Stomach (tissue), 4 donors: Measurements from ENCODE around the gene MCC.

Experiments used
- EP300 ChIP-seq: sonication (generic); formaldehyde crosslinking; IDR thresholded peaks from one replicate; pipeline ENCODE4 v1.6.1; 2017; ENCODE audit warnings: antibody characterized with exemption
- POLR2A ChIP-seq, 4 donors: fragments of 450-650 bp; IDR thresholded peaks; one replicate each; pipeline ENCODE4 v1.6.1; 2016; ENCODE audit warnings: antibody characterized with exemption in 4 of 4, control low read depth in 2 of 4, mild to moderate bottlenecking in 1 of 4, moderate library complexity in 1 of 4
- POLR2AphosphoS5 ChIP-seq, 3 donors: sonication (generic); formaldehyde crosslinking; IDR thresholded peaks; one replicate each; pipeline ENCODE4 v1.6.1; 2016; ENCODE audit warnings: antibody characterized with exemption in 3 of 3
- TF ChIP-seq, protein P1 (sequence below), 7 experiments: fragments of 450-650 bp in 4 of 7; fragments of 200-600 bp in 3 of 7; sonication (generic) in 3 of 7; IDR thresholded peaks; one replicate each; pipeline ENCODE4 v1.5.1; 2016 to 2019; ENCODE audit warnings: antibody characterized with exemption in 7 of 7, control low read depth in 2 of 7, mild to moderate bottlenecking in 1 of 7

- TF ChIP-seq POLR2AphosphoS5 (IDR thresholded peaks at IDR 0.05) (no peak), POLR2A (IDR thresholded peaks at IDR 0.05) (no peak), EP300 (no peak)
- TF ChIP-seq, protein P1, sequence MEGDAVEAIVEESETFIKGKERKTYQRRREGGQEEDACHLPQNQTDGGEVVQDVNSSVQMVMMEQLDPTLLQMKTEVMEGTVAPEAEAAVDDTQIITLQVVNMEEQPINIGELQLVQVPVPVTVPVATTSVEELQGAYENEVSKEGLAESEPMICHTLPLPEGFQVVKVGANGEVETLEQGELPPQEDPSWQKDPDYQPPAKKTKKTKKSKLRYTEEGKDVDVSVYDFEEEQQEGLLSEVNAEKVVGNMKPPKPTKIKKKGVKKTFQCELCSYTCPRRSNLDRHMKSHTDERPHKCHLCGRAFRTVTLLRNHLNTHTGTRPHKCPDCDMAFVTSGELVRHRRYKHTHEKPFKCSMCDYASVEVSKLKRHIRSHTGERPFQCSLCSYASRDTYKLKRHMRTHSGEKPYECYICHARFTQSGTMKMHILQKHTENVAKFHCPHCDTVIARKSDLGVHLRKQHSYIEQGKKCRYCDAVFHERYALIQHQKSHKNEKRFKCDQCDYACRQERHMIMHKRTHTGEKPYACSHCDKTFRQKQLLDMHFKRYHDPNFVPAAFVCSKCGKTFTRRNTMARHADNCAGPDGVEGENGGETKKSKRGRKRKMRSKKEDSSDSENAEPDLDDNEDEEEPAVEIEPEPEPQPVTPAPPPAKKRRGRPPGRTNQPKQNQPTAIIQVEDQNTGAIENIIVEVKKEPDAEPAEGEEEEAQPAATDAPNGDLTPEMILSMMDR (IDR thresholded peaks at IDR 0.05) = no peak
Measured at GRCh38 chr5:113176196-113176595, 312.1 kb downstream of the MCC start.
